Embryonic facial prominence (tissue), 1 donor: ENCODE measurements around the gene RASD1.
"Not testable (repeated sequence)": the region's sequence is repeated elsewhere in the genome, so short reads cannot be mapped to it uniquely, and the experiment has no call there.

Source experiments
- DNase-seq: peaks from one replicate; pipeline ENCODE4 v3.0.0-alpha.2; 2016; ENCODE audit errors: extremely low spot score

Gene RASD1

GRCh38 chr17:17497065-17497844 lies 1.1 kb upstream of the RASD1 start:
- no peak for DNase-seq

GRCh38 chr17:17495536-17496188 lies 533 bp downstream of the RASD1 start:
- no peak for DNase-seq

GRCh38 chr17:17494870-17495535 lies 1.2 kb downstream of the RASD1 start:
- DNase-seq = no peak

- DNase-seq = no peak
These were observed 1.7 kb downstream of the RASD1 start for GRCh38 chr17:17494499-17494869.

- DNase-seq = no peak
These were observed 2.2 kb downstream of the RASD1 start for GRCh38 chr17:17493986-17494466.

GRCh38 chr17:17493249-17493985 lies 2.8 kb downstream of the RASD1 start:
- no peak for DNase-seq

GRCh38 chr17:17492571-17492970 lies 3.6 kb downstream of the RASD1 start:
- DNase-seq = no peak

- DNase-seq = no peak
These were observed 4.1 kb downstream of the RASD1 start for GRCh38 chr17:17492085-17492484.

GRCh38 chr17:17491546-17491988 lies 4.6 kb downstream of the RASD1 start:
- no peak for DNase-seq

GRCh38 chr17:17491031-17491471 lies 5.1 kb downstream of the RASD1 start:
- DNase-seq = no peak

- DNase-seq = no peak
These were observed 8.2 kb downstream of the RASD1 start for GRCh38 chr17:17487998-17488397.

- DNase-seq = not testable (repeated sequence)
These were observed 9.8 kb downstream of the RASD1 start for GRCh38 chr17:17486416-17486815.

- DNase-seq = no peak
These were observed 10.8 kb downstream of the RASD1 start for GRCh38 chr17:17485420-17485819.

GRCh38 chr17:17484451-17484899 lies 11.7 kb downstream of the RASD1 start:
- DNase-seq = no peak

- DNase-seq = no peak
These were observed 14.3 kb downstream of the RASD1 start for GRCh38 chr17:17481860-17482259.

- no peak for DNase-seq
These were observed 15.5 kb downstream of the RASD1 start for GRCh38 chr17:17480593-17481148.

- no peak for DNase-seq
These were observed 17.0 kb downstream of the RASD1 start for GRCh38 chr17:17479209-17479608.

- peak; percentile 89 for DNase-seq
These were observed 19.2 kb downstream of the RASD1 start, which contains the start of gene MED9 for GRCh38 chr17:17476865-17477467. TSS of gene MED9 (plus strand) at chr17:17477000. CDS start at chr17:17477042, 42 bp downstream.

- DNase-seq = no peak
These were observed 21.9 kb downstream of the RASD1 start for GRCh38 chr17:17474341-17474740.

GRCh38 chr17:17472333-17472920 lies 23.8 kb downstream of the RASD1 start:
- DNase-seq = no peak
